OCI-LY7 (cell line): ENCODE data around the gene BCL2L14. TPM values are rescaled to one million over a fixed set of nuclear protein-coding genes. Genes with fewer than 3 reads are reported as not detected.

Experiments used
- BruUV-seq: library from RNA; stranded (reverse); fragments of 400-500 nt; replicated peaks from 2 replicates; lab custom pipeline; 2021; lab: Mats Ljungman, UMichigan
- CTCF ChIA-PET: fragments of 300-600 bp; sonication (Branson Sonifier 250); formaldehyde crosslinking; loops from one replicate; lab custom pipeline; 2022; ENCODE audit warnings: antibody characterized with exemption; ENCODE audit not compliant: unreplicated experiment; lab: Charles Lee
- POLR2A ChIA-PET: fragments of 300-600 bp; sonication (Branson Sonifier 250); formaldehyde crosslinking; loops from one replicate; lab custom pipeline; 2022; ENCODE audit warnings: antibody characterized with exemption; lab: Charles Lee
- DNase-seq: peaks from one replicate; pipeline ENCODE4 v3.0.0-alpha.2; 2015; ENCODE audit warnings: low spot score
- H2AFZ ChIP-seq: fragments of 200-600 bp; sonication (generic), shearing (Covaris generic); 2 replicates; pipeline ENCODE4 v1.6.1; 2014; ENCODE audit warnings: mild to moderate bottlenecking, antibody characterized with exemption, low read length, moderate library complexity
- H3K27ac ChIP-seq: fragments of 200-600 bp; sonication (generic); 2 replicates; pipeline ENCODE4 v1.5.1; 2014; ENCODE audit warnings: mixed run types, low read depth, mild to moderate bottlenecking, moderate library complexity, low read length, inconsistent platforms; ENCODE audit not compliant: poor library complexity, severe bottlenecking
- H3K36me3 ChIP-seq: fragments of 200-600 bp; sonication (generic); 2 replicates; pipeline ENCODE4 v1.6.1; 2014; ENCODE audit warnings: mild to moderate bottlenecking, antibody characterized with exemption, low read length, moderate library complexity, mixed read lengths; ENCODE audit not compliant: insufficient read depth
- H3K4me1 ChIP-seq: fragments of 200-600 bp; sonication (generic); 2 replicates; pipeline ENCODE4 v1.5.1; 2014; ENCODE audit warnings: mild to moderate bottlenecking, low read length; ENCODE audit not compliant: insufficient read depth, poor library complexity, severe bottlenecking
- H3K4me2 ChIP-seq: fragments of 200-600 bp; sonication (generic); 2 replicates; pipeline ENCODE4 v1.6.1; 2014; ENCODE audit warnings: mild to moderate bottlenecking, low read length
- H3K4me3 ChIP-seq: fragments of 200-600 bp; sonication (generic); 2 replicates; pipeline ENCODE4 v1.5.1; 2014; ENCODE audit warnings: mild to moderate bottlenecking, low read depth, low read length; ENCODE audit not compliant: poor library complexity, severe bottlenecking
- H3K79me2 ChIP-seq: fragments of 200-600 bp; sonication (generic); 2 replicates; pipeline ENCODE4 v1.6.1; 2016; ENCODE audit warnings: low read depth, mild to moderate bottlenecking, low read length, moderate library complexity, mixed read lengths; ENCODE audit not compliant: insufficient read depth
- H3K9me2 ChIP-seq: fragments of 200-600 bp; sonication (generic); 2 replicates; pipeline ENCODE4 v1.6.1; 2016; ENCODE audit warnings: mild to moderate bottlenecking, low read length, mixed read lengths; ENCODE audit not compliant: insufficient read depth
- H3K9me3 ChIP-seq: fragments of 200-600 bp; sonication (generic); 2 replicates; pipeline ENCODE4 v1.6.1; 2014; ENCODE audit warnings: mild to moderate bottlenecking, mixed run types, low read length, mixed read lengths
- H4K20me1 ChIP-seq: fragments of 200-600 bp; sonication (generic); 2 replicates; pipeline ENCODE4 v1.6.1; 2014; ENCODE audit warnings: mild to moderate bottlenecking, antibody characterized with exemption, low read length, moderate library complexity, mixed read lengths; ENCODE audit not compliant: insufficient read depth
- EZH2phosphoT487 ChIP-seq: fragments of 200-600 bp; sonication (generic); IDR thresholded peaks from 2 replicates; pipeline ENCODE4 v1.6.1; 2018; ENCODE audit warnings: low read depth, borderline replicate concordance, mild to moderate bottlenecking, mixed run types, antibody characterized with exemption, low read length, moderate library complexity, mixed read lengths
- intact Hi-C: fragments of 100-400 bp; cut with micrococcal nuclease; formaldehyde crosslinking; loops from one replicate; pipeline ENCODE4 v1.10.0; 2022; ENCODE audit not compliant: unreplicated experiment
- total RNA-seq, 2 experiments: library from RNA; depleted of rRNA in 1 of 2; stranded (reverse); fragments of >200 nt in 1 of 2; shearing (Covaris generic) in 1 of 2; gene quantifications; 2 replicates each; pipeline ENCODE4 v1.2.3, GENCODE V29; 2014 to 2022
- TF ChIP-seq, protein P1 (sequence below): fragments of 200-600 bp; sonication (generic); conservative IDR thresholded peaks from 2 replicates; pipeline ENCODE4 v1.5.1; 2014; ENCODE audit warnings: mild to moderate bottlenecking, antibody characterized with exemption, low read length, moderate library complexity, mixed read lengths

Gene BCL2L14
- total RNA-seq, 2 experiments from 2014 or later: not detected

DNA sequence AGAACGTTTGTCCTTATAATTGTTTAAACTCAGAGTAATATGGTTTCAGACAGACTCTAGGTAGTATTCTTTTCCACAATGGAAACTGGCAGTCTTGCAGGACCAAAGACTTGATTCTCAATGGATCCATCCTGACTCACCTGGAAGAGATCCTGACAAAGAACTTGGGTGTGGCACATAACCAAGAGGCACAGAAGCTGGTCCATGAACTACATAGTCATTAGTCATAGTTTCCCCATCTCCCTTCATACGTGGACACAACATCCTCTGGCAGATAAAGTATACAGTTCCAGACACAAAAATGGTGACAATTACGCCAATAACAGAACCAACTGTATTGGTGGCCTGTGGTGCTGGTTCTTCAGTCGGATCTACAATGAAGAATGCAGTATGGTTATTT lies 55.8 kb downstream of the BCL2L14 start:
- H3K9me3 ChIP-seq: no peaks in the 10 kb centered on the region
- intact Hi-C loops: no loop called here
- no peak overlapping the region for H3K27ac ChIP-seq
- no peak for DNase-seq
- no TSS peak for BruUV-seq
- H4K20me1 ChIP-seq: no peaks in the 10 kb centered on the region; the same call in 1 of the 2 replicates
- H3K79me2 ChIP-seq: no peaks in the 10 kb centered on the region
- H3K36me3 ChIP-seq: peaks cover 6% of the 10 kb centered on the region; the same call in 1 of the 2 replicates
- H3K4me3 ChIP-seq: no peak overlapping the region
- no peak overlapping the region for H2AFZ ChIP-seq
- no peaks in the 10 kb centered on the region for H3K4me1 ChIP-seq
- ChIA-PET POLR2A (interaction anchor here (0.6 to 1.4 kb wide), 2 partner anchors 11 to 190 kb away, joined by 3 to 6 read pairs; no protein-coding TSS in a partner anchor), CTCF (no interaction called here)
- no peaks in the 10 kb centered on the region for H3K9me2 ChIP-seq
- no peak for TF ChIP-seq EZH2phosphoT487
- TF ChIP-seq, protein P1, sequence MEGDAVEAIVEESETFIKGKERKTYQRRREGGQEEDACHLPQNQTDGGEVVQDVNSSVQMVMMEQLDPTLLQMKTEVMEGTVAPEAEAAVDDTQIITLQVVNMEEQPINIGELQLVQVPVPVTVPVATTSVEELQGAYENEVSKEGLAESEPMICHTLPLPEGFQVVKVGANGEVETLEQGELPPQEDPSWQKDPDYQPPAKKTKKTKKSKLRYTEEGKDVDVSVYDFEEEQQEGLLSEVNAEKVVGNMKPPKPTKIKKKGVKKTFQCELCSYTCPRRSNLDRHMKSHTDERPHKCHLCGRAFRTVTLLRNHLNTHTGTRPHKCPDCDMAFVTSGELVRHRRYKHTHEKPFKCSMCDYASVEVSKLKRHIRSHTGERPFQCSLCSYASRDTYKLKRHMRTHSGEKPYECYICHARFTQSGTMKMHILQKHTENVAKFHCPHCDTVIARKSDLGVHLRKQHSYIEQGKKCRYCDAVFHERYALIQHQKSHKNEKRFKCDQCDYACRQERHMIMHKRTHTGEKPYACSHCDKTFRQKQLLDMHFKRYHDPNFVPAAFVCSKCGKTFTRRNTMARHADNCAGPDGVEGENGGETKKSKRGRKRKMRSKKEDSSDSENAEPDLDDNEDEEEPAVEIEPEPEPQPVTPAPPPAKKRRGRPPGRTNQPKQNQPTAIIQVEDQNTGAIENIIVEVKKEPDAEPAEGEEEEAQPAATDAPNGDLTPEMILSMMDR: no peak
- no peak overlapping the region for H3K4me2 ChIP-seq

DNA sequence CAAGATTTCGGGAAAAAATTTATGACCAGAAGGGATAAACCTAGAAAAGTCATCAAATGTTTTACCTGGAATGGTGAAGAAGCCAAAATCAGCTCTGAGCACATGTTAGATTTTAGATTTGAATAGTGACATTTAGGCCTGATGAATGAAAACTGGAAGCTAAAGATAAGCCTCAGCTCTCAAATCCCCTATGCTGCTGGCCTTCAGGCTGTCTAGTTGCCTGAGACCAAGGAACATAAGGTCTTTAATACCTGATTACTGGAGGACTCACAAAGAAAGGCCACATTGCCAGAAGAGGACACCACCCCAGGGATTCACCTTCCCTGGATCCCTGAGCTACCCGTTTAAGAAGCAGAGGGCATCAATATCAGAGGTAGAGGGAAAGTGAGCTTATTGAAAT lies 56.6 kb downstream of the BCL2L14 start:
- Histone ChIP-seq H3K9me3 (no peaks in the 10 kb centered on the region), H3K4me3 (no peak overlapping the region), H2AFZ (no peak overlapping the region), H3K36me3 (peaks cover 6% of the 10 kb centered on the region; the same call in 1 of the 2 replicates), H3K79me2 (no peaks in the 10 kb centered on the region), H3K9me2 (no peaks in the 10 kb centered on the region), H3K27ac (no peak overlapping the region), H3K4me2 (no peak overlapping the region), H4K20me1 (no peaks in the 10 kb centered on the region; the same call in 1 of the 2 replicates), H3K4me1 (no peaks in the 10 kb centered on the region)
- intact Hi-C loops: no loop called here
- POLR2A ChIA-PET: interaction anchor here (0.6 to 0.7 kb wide), 3 partner anchors 13 to 217 kb away, joined by 3 to 5 read pairs (median 3); no protein-coding TSS in a partner anchor
- CTCF ChIA-PET: no interaction called here
- BruUV-seq: no TSS peak
- no peak for TF ChIP-seq EZH2phosphoT487
- TF ChIP-seq, protein P1: no peak
- no peak for DNase-seq

DNA sequence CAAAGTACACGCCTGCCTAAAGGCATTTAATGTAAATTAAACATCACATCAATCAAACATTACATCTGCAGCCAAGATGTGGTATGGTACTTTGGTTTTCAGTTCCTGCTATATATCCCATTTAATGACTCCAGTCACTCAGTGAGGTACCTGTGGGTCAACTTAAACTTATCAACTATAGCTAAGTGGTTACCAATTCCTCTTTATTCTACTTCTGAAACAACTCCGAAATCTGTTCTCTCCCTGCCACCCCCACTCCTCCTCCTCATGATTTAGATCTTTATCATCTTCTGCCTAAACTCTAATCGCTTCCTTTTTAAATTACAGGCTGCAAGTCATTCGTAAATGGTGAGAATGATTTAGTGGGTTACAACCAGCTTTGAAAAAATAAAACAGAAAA lies 57.9 kb downstream of the BCL2L14 start:
- BruUV-seq: no TSS peak
- H4K20me1 ChIP-seq: no peaks in the 10 kb centered on the region; the same call in 1 of the 2 replicates
- no peak for DNase-seq

More for the DNA sequence above, 57.9 kb downstream of the BCL2L14 start:
- H3K4me1 ChIP-seq: no peaks in the 10 kb centered on the region
- no peak overlapping the region for H3K4me3 ChIP-seq
- H2AFZ ChIP-seq: no peak overlapping the region
- H3K36me3 ChIP-seq: peaks cover 2% of the 10 kb centered on the region; the same call in 1 of the 2 replicates
- no peaks in the 10 kb centered on the region for H3K79me2 ChIP-seq
- ChIA-PET CTCF (no interaction called here), POLR2A (no interaction called here)
- H3K9me2 ChIP-seq: no peaks in the 10 kb centered on the region
- TF ChIP-seq EZH2phosphoT487: no peak
- TF ChIP-seq, protein P1: no peak
- no peak overlapping the region for H3K4me2 ChIP-seq
- intact Hi-C loops: no loop called here
- H3K9me3 ChIP-seq: no peaks in the 10 kb centered on the region
- no peak overlapping the region for H3K27ac ChIP-seq
